Measurements from ENCODE around the gene SUMF2.
A peak's percentile ranks its signal among the peaks of the same experiment; 100 is the strongest.
"Not testable (repeated sequence)": the region's sequence is repeated elsewhere in the genome, so short reads cannot be mapped to it uniquely, and the experiment has no call there.

SUMF2 gene

GRCh38 chr7:56087445-56087844 is 23.4 kb downstream of the SUMF2 start:
- no peak for TF ChIP-seq CTCF (IDR thresholded peaks at IDR 0.05)
- Histone ChIP-seq H3K27ac (no peak overlapping the region), H3K4me3 (no peak overlapping the region)
- DNase-seq (ENCODE audit: low spot score): no peak

GRCh38 chr7:56091591-56091990 is 27.5 kb downstream of the SUMF2 start:
- no peak for TF ChIP-seq CTCF (IDR thresholded peaks at IDR 0.05)
- DNase-seq (ENCODE audit: low spot score): peak; percentile 79
- Histone ChIP-seq H3K27ac (peak overlapping the region; percentile 66 to 80), H3K4me3 (no peak overlapping the region)

GRCh38 chr7:56092388-56092787 is 28.3 kb downstream of the SUMF2 start:
- Histone ChIP-seq H3K27ac (peak overlapping the region; percentile 66 to 80), H3K4me3 (peak overlapping the region; percentile 59)
- DNase-seq (ENCODE audit: low spot score): not testable (repeated sequence)

GRCh38 chr7:56092789-56093531 is 28.9 kb downstream of the SUMF2 start, which contains the start of gene PHKG1:
Gene PHKG1, minus strand, starts transcription at chr7:56092952. Its CDS starts 4,011 bp downstream, at chr7:56088941.
- peak within 1 kb of the TSS; percentile 66 to 80 for H3K27ac ChIP-seq
- TF ChIP-seq CTCF (IDR thresholded peaks at IDR 0.05): peak; percentile 32
- peak; percentile 91 for DNase-seq (ENCODE audit: low spot score)
- peak within 1 kb of the TSS; percentile 59 for H3K4me3 ChIP-seq

DNA sequence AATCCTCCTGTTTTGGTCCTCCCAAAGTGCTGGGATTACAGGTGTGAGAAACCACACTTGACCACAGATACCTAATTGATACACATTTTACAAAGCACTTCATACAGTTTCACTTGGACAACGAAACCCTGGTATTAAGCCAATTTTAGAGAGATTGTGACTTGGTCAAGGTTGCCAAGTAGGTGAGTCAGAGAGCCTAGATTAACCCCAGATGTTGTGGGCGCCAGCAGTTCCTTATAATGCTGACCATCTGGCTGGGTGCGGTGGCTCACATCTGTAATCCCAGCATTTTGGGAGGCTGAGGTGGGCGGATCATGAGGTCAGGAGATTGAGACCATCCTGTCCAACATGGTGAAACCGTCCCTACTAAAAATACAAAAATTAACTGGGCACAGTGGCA is 33.6 kb downstream of the SUMF2 start:
- no peak for TF ChIP-seq CTCF (IDR thresholded peaks at IDR 0.05)
- Histone ChIP-seq H3K4me3 (no peak overlapping the region), H3K27ac (no peak overlapping the region)
- no peak for DNase-seq (ENCODE audit: low spot score)

- not testable (repeated sequence) for H3K27ac ChIP-seq
Observed at GRCh38 chr7:56098187-56099008, 34.3 kb downstream of the SUMF2 start.

GRCh38 chr7:56099653-56100052 is 35.6 kb downstream of the SUMF2 start:
- DNase-seq (ENCODE audit: low spot score): no peak
- TF ChIP-seq CTCF (IDR thresholded peaks at IDR 0.05): no peak

More at GRCh38 chr7:56098187-56099008, 34.3 kb downstream of the SUMF2 start:
- H3K4me3 ChIP-seq; DNase-seq (ENCODE audit: low spot score): not testable (repeated sequence)

DNA sequence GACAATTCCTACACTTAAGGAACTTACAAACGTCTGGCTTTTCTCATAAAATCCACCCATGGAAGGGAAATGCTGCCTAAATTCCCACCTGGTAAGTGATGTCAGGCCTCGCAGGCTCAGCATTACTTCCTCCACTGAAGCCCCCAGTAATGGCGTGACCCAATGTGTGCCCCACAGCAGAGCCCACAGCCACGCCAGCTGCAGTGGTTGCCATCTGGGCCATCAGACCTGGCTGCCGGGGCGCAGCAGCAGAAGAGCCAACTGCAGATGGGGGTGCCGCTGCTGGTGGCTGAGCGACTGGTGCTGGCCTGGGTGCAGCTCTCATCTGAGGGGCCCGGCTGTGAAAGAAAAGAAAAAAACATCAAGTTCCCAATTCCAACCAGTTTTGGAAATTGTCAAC is 40.1 kb downstream of the SUMF2 start:
- H3K27ac ChIP-seq; DNase-seq (ENCODE audit: low spot score): not testable (repeated sequence)

More at GRCh38 chr7:56099653-56100052, 35.6 kb downstream of the SUMF2 start:
- H3K4me3 ChIP-seq: no peak overlapping the region
- H3K27ac ChIP-seq: no peak overlapping the region

More for the DNA sequence above, 40.1 kb downstream of the SUMF2 start:
- H3K4me3 ChIP-seq: not testable (repeated sequence)

Measured in coronary artery (tissue), 2 donors.